NB4 (cell line): Measurements from ENCODE around the gene CGREF1.

Experiments used
- DNase-seq: peaks from one replicate; pipeline ENCODE4 v3.0.0; 2010; ENCODE audit warnings: low read depth
- H3K4me3 ChIP-seq: one replicate; pipeline ENCODE4 v1.5.1; 2011; ENCODE audit warnings: mild to moderate bottlenecking, low read depth, low read length, moderate library complexity
- CTCF ChIP-seq: IDR thresholded peaks from one replicate; pipeline ENCODE4 v1.5.1; 2012; ENCODE audit warnings: low read depth, low read length
- MAX ChIP-seq: IDR thresholded peaks from 2 replicates; pipeline ENCODE4 v1.6.1; 2011; ENCODE audit warnings: low read depth, low read length
- MYC ChIP-seq: IDR thresholded peaks from 2 replicates; pipeline ENCODE4 v1.6.1; 2011; ENCODE audit warnings: low read depth, low read length
- POLR2A ChIP-seq: IDR thresholded peaks from 2 replicates; pipeline ENCODE4 v1.6.1; 2011; ENCODE audit warnings: mild to moderate bottlenecking; ENCODE audit not compliant: insufficient read length; ENCODE audit errors: extremely low read depth

Gene CGREF1

GRCh38 chr2:27159271-27159670 is 40.3 kb upstream of the CGREF1 start:
- DNase-seq = no peak
- no peak overlapping the region for H3K4me3 ChIP-seq
- TF ChIP-seq MYC (no peak), CTCF (no peak), MAX (no peak), POLR2A (no peak)

GRCh38 chr2:27158468-27158867 is 39.5 kb upstream of the CGREF1 start:
- TF ChIP-seq MAX (no peak), POLR2A (no peak), CTCF (no peak), MYC (no peak)
- H3K4me3 ChIP-seq = no peak overlapping the region

GRCh38 chr2:27155069-27155520 is 36.2 kb upstream of the CGREF1 start:
- TF ChIP-seq MYC (no peak), POLR2A (no peak), CTCF (no peak)
- H3K4me3 ChIP-seq = no peak overlapping the region
- no peak for DNase-seq

More at GRCh38 chr2:27158468-27158867, 39.5 kb upstream of the CGREF1 start:
- no peak for DNase-seq

GRCh38 chr2:27154488-27154887 is 35.6 kb upstream of the CGREF1 start:
- DNase-seq = no peak
- no peak for TF ChIP-seq POLR2A
- no peak for TF ChIP-seq CTCF
- no peak for TF ChIP-seq MYC
- no peak for TF ChIP-seq MAX
- H3K4me3 ChIP-seq = no peak overlapping the region

- TF ChIP-seq MAX = no peak
- no peak for TF ChIP-seq POLR2A
- H3K4me3 ChIP-seq = no peak overlapping the region
- DNase-seq = no peak
Measured at GRCh38 chr2:27152796-27153464, 34.0 kb upstream of the CGREF1 start.

- no peak for DNase-seq
- TF ChIP-seq POLR2A = no peak
- no peak for TF ChIP-seq MAX
- no peak for TF ChIP-seq CTCF
- TF ChIP-seq MYC = no peak
- no peak overlapping the region for H3K4me3 ChIP-seq
Measured at GRCh38 chr2:27152102-27152795, 33.3 kb upstream of the CGREF1 start.
